GM23338 (cell line): Measurements from ENCODE around the gene PACS1. TPM values are rescaled to one million over a fixed set of nuclear protein-coding genes. Genes with fewer than 3 reads are reported as not detected.

Experiments
- ATAC-seq: fragments of 200-7000 bp; cut with Tn5 transposase; 3 replicates; pipeline ENCODE4 v1.9.1; 2020
- DNase-seq: peaks from one replicate; pipeline ENCODE4 v3.0.0-alpha.2; 2015; ENCODE audit warnings: low spot score
- H2AFZ ChIP-seq: fragments of 200-600 bp; sonication (generic); 2 replicates; pipeline ENCODE4 v1.8.0; 2016; ENCODE audit warnings: antibody characterized with exemption, mild to moderate bottlenecking, moderate library complexity
- H3F3A ChIP-seq: fragments of 200-600 bp; sonication (generic); replicated peaks from 2 replicates; pipeline ENCODE4 v1.8.0; 2017; ENCODE audit warnings: antibody characterized with exemption, mixed run types, low read depth
- H3K27ac ChIP-seq: fragments of 200-600 bp; sonication (generic); 2 replicates; pipeline ENCODE4 v1.6.1; 2016; ENCODE audit warnings: low read depth
- H3K27me3 ChIP-seq: fragments of 200-600 bp; sonication (generic); 2 replicates; pipeline ENCODE4 v1.8.0; 2016; ENCODE audit warnings: mild to moderate bottlenecking, mixed run types, moderate library complexity; ENCODE audit not compliant: insufficient read depth
- H3K36me3 ChIP-seq: fragments of 200-600 bp; sonication (generic); 2 replicates; pipeline ENCODE4 v1.8.0; 2016; ENCODE audit warnings: mild to moderate bottlenecking; ENCODE audit not compliant: insufficient read depth
- H3K4me1 ChIP-seq: fragments of 200-600 bp; sonication (generic); 2 replicates; pipeline ENCODE4 v1.8.0; 2016; ENCODE audit warnings: mild to moderate bottlenecking, moderate library complexity; ENCODE audit not compliant: insufficient read depth
- H3K4me2 ChIP-seq: fragments of 200-600 bp; sonication (generic); 2 replicates; pipeline ENCODE4 v1.7.1; 2017; ENCODE audit warnings: mixed run types
- H3K4me3 ChIP-seq: fragments of 200-600 bp; sonication (generic); 2 replicates; pipeline ENCODE4 v1.6.1; 2016; ENCODE audit warnings: mixed run types
- H3K79me2 ChIP-seq: fragments of 200-600 bp; sonication (generic); replicated peaks from 2 replicates; pipeline ENCODE4 v1.8.0; 2017; ENCODE audit warnings: mild to moderate bottlenecking; ENCODE audit not compliant: insufficient read depth
- H3K9me2 ChIP-seq: fragments of 200-600 bp; sonication (generic); 2 replicates; pipeline ENCODE4 v1.8.0; 2017; ENCODE audit not compliant: insufficient read depth
- H4K20me1 ChIP-seq: fragments of 200-600 bp; sonication (generic); replicated peaks from 2 replicates; pipeline ENCODE4 v1.8.0; 2017; ENCODE audit warnings: mild to moderate bottlenecking; ENCODE audit not compliant: insufficient read depth
- H3K27ac Mint-ChIP-seq: 2 replicates; pipeline ENCODE4 v1.8.0; 2020; ENCODE audit warnings: inconsistent platforms, mild to moderate bottlenecking, moderate library complexity, mixed read lengths
- H3K27me3 Mint-ChIP-seq: 3 replicates; pipeline ENCODE4 v1.8.0; 2022; ENCODE audit warnings: low read depth, mild to moderate bottlenecking, moderate library complexity, mixed read lengths, inconsistent platforms; ENCODE audit not compliant: insufficient read depth, poor library complexity
- H3K36me3 Mint-ChIP-seq: 3 replicates; pipeline ENCODE4 v1.8.0; 2021; ENCODE audit warnings: low read depth, mild to moderate bottlenecking, inconsistent platforms, moderate library complexity, mixed read lengths
- H3K4me1 Mint-ChIP-seq: 3 replicates; pipeline ENCODE4 v1.8.0; 2020; ENCODE audit warnings: mild to moderate bottlenecking, inconsistent platforms, mixed read lengths
- H3K4me3 Mint-ChIP-seq: 3 replicates; pipeline ENCODE4 v1.8.0; 2021; ENCODE audit warnings: moderate library complexity, mild to moderate bottlenecking, inconsistent platforms, mixed read lengths
- H3K9me3 Mint-ChIP-seq: 3 replicates; pipeline ENCODE4 v1.8.0; 2020; ENCODE audit warnings: moderate library complexity, mild to moderate bottlenecking, inconsistent platforms, mixed read lengths
- CREB1 ChIP-seq: fragments of 250-450 bp; sonication (Bioruptor Pico); IDR thresholded peaks from 2 replicates; pipeline ENCODE4 v1.5.0; 2020; ENCODE audit warnings: low read depth, mild to moderate bottlenecking, moderate library complexity
- EZH2 ChIP-seq: fragments of 200-600 bp; sonication (generic); IDR thresholded peaks from one replicate; pipeline ENCODE4 v1.8.0; 2017; ENCODE audit warnings: antibody characterized with exemption, mild to moderate bottlenecking, low read depth; ENCODE audit not compliant: unreplicated experiment
- EZH2phosphoT487 ChIP-seq: fragments of 200-600 bp; sonication (generic); IDR thresholded peaks from one replicate; pipeline ENCODE4 v1.8.1; 2018; ENCODE audit warnings: antibody characterized with exemption; ENCODE audit not compliant: unreplicated experiment
- JUNB ChIP-seq: IDR thresholded peaks from one replicate; pipeline ENCODE4 v1.6.1; 2016; ENCODE audit warnings: antibody characterized with exemption; ENCODE audit not compliant: unreplicated experiment
- POLR2AphosphoS5 ChIP-seq: IDR thresholded peaks from 2 replicates; pipeline ENCODE4 v1.6.1; 2016; ENCODE audit warnings: antibody characterized with exemption, low read depth
- STAT1 ChIP-seq: IDR thresholded peaks from one replicate; pipeline ENCODE4 v1.6.1; 2016; ENCODE audit warnings: antibody characterized with exemption; ENCODE audit not compliant: unreplicated experiment
- ZNF114 ChIP-seq: fragments of 250-450 bp; sonication (Bioruptor Pico); IDR thresholded peaks from 2 replicates; pipeline ENCODE4 v1.5.0; 2020; ENCODE audit warnings: mild to moderate bottlenecking, moderate library complexity
- ZNF331 ChIP-seq: fragments of 250-450 bp; sonication (Bioruptor Pico); IDR thresholded peaks from 2 replicates; pipeline ENCODE4 v1.5.0; 2020; ENCODE audit warnings: low read depth, mild to moderate bottlenecking, moderate library complexity
- polyA plus RNA-seq: library from polyadenylated mRNA; unstranded; fragments of >200 nt; fragmentation: Nextera tagmentation; extraction: Ambion mirVana; gene quantifications from 2 replicates; pipeline ENCODE4 v1.2.1, GENCODE V29; 2016
- total RNA-seq: library from RNA; depleted of rRNA; stranded (reverse); fragments of >200 nt; shearing (Covaris generic); gene quantifications from 2 replicates; pipeline ENCODE4 v1.2.3, GENCODE V29; 2014
- TF ChIP-seq, protein P1 (sequence below): IDR thresholded peaks from 2 replicates; pipeline ENCODE4 v1.6.1; 2016; ENCODE audit warnings: antibody characterized with exemption
- TF ChIP-seq, protein P2 (sequence below): fragments of 250-450 bp; sonication (Bioruptor Pico); IDR thresholded peaks from 2 replicates; pipeline ENCODE4 v1.5.0; 2020; ENCODE audit warnings: mild to moderate bottlenecking, moderate library complexity
- TF ChIP-seq, protein P3 (sequence below): IDR thresholded peaks from one replicate; pipeline ENCODE4 v1.6.1; 2018; ENCODE audit warnings: antibody characterized with exemption; ENCODE audit not compliant: unreplicated experiment

PACS1 gene
- total and polyA plus RNA-seq, 2 experiments from 2014 or later: 8.0 to 37.5 TPM

DNA sequence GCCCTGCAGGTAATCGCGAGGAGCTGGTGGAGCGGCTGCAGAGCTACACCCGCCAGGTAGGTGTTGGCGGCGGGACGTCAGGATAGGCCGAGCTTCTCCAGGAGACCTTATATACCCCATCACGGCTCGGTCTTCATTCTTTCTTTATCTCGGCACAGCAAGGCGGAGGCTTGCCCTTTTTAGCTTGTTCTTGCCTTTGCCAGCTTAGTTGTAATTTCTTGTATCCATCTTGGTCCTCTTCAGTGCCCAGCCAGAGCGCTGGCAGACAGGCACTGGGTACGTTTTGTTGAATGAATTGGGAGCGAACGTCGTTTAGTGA, 17.4 kb upstream of the PACS1 start:
- TF ChIP-seq CREB1 (no peak), EZH2phosphoT487 (no peak)
- no peaks in the 10 kb centered on the region for H3K27me3 ChIP-seq
- H4K20me1 ChIP-seq: peaks cover 21% of the 10 kb centered on the region
- Mint-ChIP-seq H3K36me3 (peaks cover 48% of the 10 kb centered on the region), H3K4me3 (peak overlapping the region; percentile 98), H3K27me3 (peaks cover 17% of the 10 kb centered on the region), H3K4me1 (peaks cover 34% of the 10 kb centered on the region), H3K9me3 (no peaks in the 10 kb centered on the region; the same call in 2 of the 3 replicates), H3K27ac (peak overlapping the region; percentile 98)
- DNase-seq (no peak), ATAC-seq (no peak)
- peaks cover 24% of the 10 kb centered on the region for H3K4me1 ChIP-seq
- H2AFZ ChIP-seq: peak overlapping the region; percentile 92; the same call in 1 of the 2 replicates
- no peaks in the 10 kb centered on the region for H3K9me2 ChIP-seq
- peak overlapping the region; percentile 98 for H3K4me2 ChIP-seq
- peak overlapping the region; percentile 99 for H3K4me3 ChIP-seq
- peak overlapping the region; percentile 84 for H3K27ac ChIP-seq
- peaks cover 14% of the 10 kb centered on the region; the same call in 1 of the 2 replicates for H3F3A ChIP-seq
- H3K79me2 ChIP-seq: peaks cover 38% of the 10 kb centered on the region
- H3K36me3 ChIP-seq: peaks cover 29% of the 10 kb centered on the region

DNA sequence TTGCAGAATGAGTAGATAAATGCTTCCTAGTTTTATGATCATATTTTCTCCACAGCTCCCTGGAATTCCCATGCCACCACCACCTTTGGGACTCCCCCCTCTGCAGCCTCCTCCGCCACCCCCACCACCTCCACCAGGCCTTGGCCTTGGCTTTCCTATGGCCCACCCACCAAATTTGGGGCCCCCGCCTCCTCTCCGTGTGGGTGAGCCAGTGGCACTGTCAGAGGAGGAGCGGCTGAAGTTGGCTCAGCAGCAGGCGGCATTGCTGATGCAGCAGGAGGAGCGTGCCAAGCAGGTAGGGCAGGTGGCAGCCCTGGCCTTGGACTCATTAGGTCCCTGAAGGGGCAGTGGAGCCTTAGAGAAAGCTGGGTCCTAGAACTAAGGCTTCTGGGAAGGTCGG, 15.1 kb upstream of the PACS1 start:
- Mint-ChIP-seq H3K27me3 (peaks cover 12% of the 10 kb centered on the region), H3K36me3 (peaks cover 72% of the 10 kb centered on the region), H3K27ac (no peak overlapping the region), H3K9me3 (no peaks in the 10 kb centered on the region; the same call in 2 of the 3 replicates), H3K4me1 (peaks cover 19% of the 10 kb centered on the region), H3K4me3 (no peak overlapping the region)
- Histone ChIP-seq H3K79me2 (peaks cover 35% of the 10 kb centered on the region), H3K27me3 (no peaks in the 10 kb centered on the region), H3K36me3 (peaks cover 45% of the 10 kb centered on the region), H3K9me2 (no peaks in the 10 kb centered on the region), H3K27ac (no peak overlapping the region), H3K4me2 (no peak overlapping the region), H3K4me3 (no peak overlapping the region), H4K20me1 (peaks cover 22% of the 10 kb centered on the region), H3F3A (peaks cover 11% of the 10 kb centered on the region; the same call in 1 of the 2 replicates), H2AFZ (no peak overlapping the region), H3K4me1 (peaks cover 17% of the 10 kb centered on the region)
- no peak for DNase-seq
- ATAC-seq: no peak
- no peak for TF ChIP-seq ZNF114 (CRISPR knock-in tag)
- TF ChIP-seq POLR2AphosphoS5: no peak
- no peak for TF ChIP-seq EZH2
- no peak for TF ChIP-seq STAT1
- TF ChIP-seq, protein P1, sequence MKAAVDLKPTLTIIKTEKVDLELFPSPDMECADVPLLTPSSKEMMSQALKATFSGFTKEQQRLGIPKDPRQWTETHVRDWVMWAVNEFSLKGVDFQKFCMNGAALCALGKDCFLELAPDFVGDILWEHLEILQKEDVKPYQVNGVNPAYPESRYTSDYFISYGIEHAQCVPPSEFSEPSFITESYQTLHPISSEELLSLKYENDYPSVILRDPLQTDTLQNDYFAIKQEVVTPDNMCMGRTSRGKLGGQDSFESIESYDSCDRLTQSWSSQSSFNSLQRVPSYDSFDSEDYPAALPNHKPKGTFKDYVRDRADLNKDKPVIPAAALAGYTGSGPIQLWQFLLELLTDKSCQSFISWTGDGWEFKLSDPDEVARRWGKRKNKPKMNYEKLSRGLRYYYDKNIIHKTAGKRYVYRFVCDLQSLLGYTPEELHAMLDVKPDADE: no peak
- TF ChIP-seq EZH2phosphoT487: no peak
- TF ChIP-seq, protein P2, sequence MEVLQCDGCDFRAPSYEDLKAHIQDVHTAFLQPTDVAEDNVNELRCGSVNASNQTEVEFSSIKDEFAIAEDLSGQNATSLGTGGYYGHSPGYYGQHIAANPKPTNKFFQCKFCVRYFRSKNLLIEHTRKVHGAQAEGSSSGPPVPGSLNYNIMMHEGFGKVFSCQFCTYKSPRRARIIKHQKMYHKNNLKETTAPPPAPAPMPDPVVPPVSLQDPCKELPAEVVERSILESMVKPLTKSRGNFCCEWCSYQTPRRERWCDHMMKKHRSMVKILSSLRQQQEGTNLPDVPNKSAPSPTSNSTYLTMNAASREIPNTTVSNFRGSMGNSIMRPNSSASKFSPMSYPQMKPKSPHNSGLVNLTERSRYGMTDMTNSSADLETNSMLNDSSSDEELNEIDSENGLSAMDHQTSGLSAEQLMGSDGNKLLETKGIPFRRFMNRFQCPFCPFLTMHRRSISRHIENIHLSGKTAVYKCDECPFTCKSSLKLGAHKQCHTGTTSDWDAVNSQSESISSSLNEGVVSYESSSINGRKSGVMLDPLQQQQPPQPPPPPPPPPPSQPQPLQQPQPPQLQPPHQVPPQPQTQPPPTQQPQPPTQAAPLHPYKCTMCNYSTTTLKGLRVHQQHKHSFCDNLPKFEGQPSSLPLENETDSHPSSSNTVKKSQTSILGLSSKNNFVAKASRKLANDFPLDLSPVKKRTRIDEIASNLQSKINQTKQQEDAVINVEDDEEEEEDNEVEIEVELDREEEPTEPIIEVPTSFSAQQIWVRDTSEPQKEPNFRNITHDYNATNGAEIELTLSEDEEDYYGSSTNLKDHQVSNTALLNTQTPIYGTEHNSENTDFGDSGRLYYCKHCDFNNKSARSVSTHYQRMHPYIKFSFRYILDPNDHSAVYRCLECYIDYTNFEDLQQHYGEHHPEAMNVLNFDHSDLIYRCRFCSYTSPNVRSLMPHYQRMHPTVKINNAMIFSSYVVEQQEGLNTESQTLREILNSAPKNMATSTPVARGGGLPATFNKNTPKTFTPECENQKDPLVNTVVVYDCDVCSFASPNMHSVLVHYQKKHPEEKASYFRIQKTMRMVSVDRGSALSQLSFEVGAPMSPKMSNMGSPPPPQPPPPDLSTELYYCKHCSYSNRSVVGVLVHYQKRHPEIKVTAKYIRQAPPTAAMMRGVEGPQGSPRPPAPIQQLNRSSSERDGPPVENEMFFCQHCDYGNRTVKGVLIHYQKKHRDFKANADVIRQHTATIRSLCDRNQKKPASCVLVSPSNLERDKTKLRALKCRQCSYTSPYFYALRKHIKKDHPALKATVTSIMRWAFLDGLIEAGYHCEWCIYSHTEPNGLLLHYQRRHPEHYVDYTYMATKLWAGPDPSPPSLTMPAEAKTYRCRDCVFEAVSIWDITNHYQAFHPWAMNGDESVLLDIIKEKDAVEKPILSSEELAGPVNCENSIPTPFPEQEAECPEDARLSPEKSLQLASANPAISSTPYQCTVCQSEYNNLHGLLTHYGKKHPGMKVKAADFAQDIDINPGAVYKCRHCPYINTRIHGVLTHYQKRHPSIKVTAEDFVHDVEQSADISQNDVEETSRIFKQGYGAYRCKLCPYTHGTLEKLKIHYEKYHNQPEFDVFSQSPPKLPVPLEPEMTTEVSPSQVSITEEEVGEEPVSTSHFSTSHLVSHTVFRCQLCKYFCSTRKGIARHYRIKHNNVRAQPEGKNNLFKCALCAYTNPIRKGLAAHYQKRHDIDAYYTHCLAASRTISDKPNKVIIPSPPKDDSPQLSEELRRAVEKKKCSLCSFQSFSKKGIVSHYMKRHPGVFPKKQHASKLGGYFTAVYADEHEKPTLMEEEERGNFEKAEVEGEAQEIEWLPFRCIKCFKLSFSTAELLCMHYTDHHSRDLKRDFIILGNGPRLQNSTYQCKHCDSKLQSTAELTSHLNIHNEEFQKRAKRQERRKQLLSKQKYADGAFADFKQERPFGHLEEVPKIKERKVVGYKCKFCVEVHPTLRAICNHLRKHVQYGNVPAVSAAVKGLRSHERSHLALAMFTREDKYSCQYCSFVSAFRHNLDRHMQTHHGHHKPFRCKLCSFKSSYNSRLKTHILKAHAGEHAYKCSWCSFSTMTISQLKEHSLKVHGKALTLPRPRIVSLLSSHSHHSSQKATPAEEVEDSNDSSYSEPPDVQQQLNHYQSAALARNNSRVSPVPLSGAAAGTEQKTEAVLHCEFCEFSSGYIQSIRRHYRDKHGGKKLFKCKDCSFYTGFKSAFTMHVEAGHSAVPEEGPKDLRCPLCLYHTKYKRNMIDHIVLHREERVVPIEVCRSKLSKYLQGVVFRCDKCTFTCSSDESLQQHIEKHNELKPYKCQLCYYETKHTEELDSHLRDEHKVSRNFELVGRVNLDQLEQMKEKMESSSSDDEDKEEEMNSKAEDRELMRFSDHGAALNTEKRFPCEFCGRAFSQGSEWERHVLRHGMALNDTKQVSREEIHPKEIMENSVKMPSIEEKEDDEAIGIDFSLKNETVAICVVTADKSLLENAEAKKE (CRISPR knock-in tag): no peak
- no peak for TF ChIP-seq CREB1
- TF ChIP-seq JUNB: no peak
- no peak for TF ChIP-seq ZNF331 (CRISPR knock-in tag)
- TF ChIP-seq, protein P3, sequence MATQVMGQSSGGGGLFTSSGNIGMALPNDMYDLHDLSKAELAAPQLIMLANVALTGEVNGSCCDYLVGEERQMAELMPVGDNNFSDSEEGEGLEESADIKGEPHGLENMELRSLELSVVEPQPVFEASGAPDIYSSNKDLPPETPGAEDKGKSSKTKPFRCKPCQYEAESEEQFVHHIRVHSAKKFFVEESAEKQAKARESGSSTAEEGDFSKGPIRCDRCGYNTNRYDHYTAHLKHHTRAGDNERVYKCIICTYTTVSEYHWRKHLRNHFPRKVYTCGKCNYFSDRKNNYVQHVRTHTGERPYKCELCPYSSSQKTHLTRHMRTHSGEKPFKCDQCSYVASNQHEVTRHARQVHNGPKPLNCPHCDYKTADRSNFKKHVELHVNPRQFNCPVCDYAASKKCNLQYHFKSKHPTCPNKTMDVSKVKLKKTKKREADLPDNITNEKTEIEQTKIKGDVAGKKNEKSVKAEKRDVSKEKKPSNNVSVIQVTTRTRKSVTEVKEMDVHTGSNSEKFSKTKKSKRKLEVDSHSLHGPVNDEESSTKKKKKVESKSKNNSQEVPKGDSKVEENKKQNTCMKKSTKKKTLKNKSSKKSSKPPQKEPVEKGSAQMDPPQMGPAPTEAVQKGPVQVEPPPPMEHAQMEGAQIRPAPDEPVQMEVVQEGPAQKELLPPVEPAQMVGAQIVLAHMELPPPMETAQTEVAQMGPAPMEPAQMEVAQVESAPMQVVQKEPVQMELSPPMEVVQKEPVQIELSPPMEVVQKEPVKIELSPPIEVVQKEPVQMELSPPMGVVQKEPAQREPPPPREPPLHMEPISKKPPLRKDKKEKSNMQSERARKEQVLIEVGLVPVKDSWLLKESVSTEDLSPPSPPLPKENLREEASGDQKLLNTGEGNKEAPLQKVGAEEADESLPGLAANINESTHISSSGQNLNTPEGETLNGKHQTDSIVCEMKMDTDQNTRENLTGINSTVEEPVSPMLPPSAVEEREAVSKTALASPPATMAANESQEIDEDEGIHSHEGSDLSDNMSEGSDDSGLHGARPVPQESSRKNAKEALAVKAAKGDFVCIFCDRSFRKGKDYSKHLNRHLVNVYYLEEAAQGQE: no peak
